ENCODE measurements around the gene TMX3. TPM values are rescaled to one million over a fixed set of nuclear protein-coding genes. Genes with fewer than 3 reads are reported as not detected.

Gene TMX3
- total and polyA plus RNA-seq, 2 donors (not counting 1 experiment from before 2014, with no cell fraction given): 19.0 to 73.5 TPM

DNA sequence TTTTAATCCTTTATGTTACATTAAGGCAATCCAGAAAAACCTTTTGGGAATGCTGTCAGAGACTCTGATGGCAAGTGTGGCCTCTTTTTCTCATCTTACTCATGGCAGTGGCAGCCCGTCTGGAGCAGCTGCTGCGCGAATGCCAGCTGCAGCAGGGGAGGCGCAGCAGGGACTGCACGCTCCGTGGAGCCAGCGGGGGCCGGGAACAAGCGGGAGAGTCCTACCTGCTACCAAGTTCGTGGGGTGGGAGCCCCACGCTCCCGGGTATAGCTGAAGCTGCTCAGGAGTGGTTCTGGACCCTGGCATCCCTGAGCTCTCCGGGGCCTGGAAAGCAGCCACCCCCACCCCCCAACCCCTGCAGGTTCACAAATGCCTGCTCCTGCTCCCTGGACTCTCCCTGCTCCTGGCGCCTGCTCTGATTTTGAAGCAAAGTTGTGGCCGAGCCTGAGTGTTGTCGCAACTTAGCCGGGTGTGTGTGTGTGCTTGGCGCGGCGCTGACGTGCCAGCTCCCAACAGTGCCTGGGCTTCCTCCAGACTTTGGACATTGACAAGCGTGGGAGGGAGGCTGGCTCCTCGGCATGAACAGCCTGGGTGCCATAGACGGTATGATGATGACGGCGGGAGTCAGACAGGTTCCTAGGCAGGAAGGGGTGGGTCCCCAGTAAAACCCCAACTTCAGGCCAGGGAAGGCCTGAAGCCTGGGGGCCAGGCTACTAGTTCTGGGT is 21.7 kb downstream of the TMX3 start:
- no peak overlapping the region for H3K9ac ChIP-seq (ENCODE audit: low read length)
- no peaks in the 10 kb centered on the region for H3K27me3 Mint-ChIP-seq
- no peak overlapping the region for H3K4me2 ChIP-seq (replicated peaks; ENCODE audit: low read depth, low read length, poor library complexity, severe bottlenecking)
- H3K27me3 ChIP-seq (replicated peaks in 1 of 4; ENCODE audit: control extremely low read depth in 1 of 4, control insufficient read depth in 3 of 4, insufficient read depth in 4 of 4, low read length in 3 of 4): no peaks in the 10 kb centered on the region
- H3K27ac ChIP-seq (ENCODE audit: low read length in 2 of 2): no peak overlapping the region
- CTCF ChIA-PET: no interaction called here
- H3K79me2 ChIP-seq (ENCODE audit: control insufficient read depth, insufficient read depth, low read length): no peaks in the 10 kb centered on the region
- no peak overlapping the region for H3K27ac Mint-ChIP-seq
- no peak overlapping the region for H3K4me3 ChIP-seq (ENCODE audit: control extremely low read depth in 1 of 5, extremely low read depth in 1 of 5, insufficient read depth in 1 of 5, low read depth in 2 of 5, low read length in 4 of 5)
- peaks cover 5 to 33% of the 10 kb centered on the region in 2 experiments for H3K36me3 ChIP-seq (replicated peaks in 1 of 2; ENCODE audit: control extremely low read depth in 1 of 2, control insufficient read depth in 1 of 2, extremely low read depth in 1 of 2, insufficient read depth in 2 of 2, low read length in 1 of 2)
- ATAC-seq (ENCODE audit: low read depth): no peak
- no peak for DNase-seq
- 98% methylated on average over 26 of the region's 26 CpGs for WGBS (ENCODE audit: insufficient coverage)
- H4K20me1 ChIP-seq (ENCODE audit: control insufficient read depth, insufficient read depth, low read length, poor library complexity, severe bottlenecking): no peaks in the 10 kb centered on the region
- H2AFZ ChIP-seq (ENCODE audit: insufficient read depth, low read depth, low read length, poor library complexity, severe bottlenecking): no peak overlapping the region
- H3K4me1 ChIP-seq (ENCODE audit: control insufficient read depth in 2 of 2, insufficient read depth in 2 of 2, low read length in 2 of 2): no peaks in the 10 kb centered on the region
- H3K4me1 Mint-ChIP-seq: no peaks in the 10 kb centered on the region
- TF ChIP-seq, protein P1, sequence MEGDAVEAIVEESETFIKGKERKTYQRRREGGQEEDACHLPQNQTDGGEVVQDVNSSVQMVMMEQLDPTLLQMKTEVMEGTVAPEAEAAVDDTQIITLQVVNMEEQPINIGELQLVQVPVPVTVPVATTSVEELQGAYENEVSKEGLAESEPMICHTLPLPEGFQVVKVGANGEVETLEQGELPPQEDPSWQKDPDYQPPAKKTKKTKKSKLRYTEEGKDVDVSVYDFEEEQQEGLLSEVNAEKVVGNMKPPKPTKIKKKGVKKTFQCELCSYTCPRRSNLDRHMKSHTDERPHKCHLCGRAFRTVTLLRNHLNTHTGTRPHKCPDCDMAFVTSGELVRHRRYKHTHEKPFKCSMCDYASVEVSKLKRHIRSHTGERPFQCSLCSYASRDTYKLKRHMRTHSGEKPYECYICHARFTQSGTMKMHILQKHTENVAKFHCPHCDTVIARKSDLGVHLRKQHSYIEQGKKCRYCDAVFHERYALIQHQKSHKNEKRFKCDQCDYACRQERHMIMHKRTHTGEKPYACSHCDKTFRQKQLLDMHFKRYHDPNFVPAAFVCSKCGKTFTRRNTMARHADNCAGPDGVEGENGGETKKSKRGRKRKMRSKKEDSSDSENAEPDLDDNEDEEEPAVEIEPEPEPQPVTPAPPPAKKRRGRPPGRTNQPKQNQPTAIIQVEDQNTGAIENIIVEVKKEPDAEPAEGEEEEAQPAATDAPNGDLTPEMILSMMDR (IDR thresholded peaks at IDR 0.05): no peak
- no peak for TF ChIP-seq EZH2 (IDR thresholded peaks at IDR 0.05; ENCODE audit: borderline replicate concordance, insufficient read depth, low read depth, low read length, poor library complexity, severe bottlenecking)
- no peaks in the 10 kb centered on the region for H3K9me3 ChIP-seq (ENCODE audit: control extremely low read depth in 1 of 3, control insufficient read depth in 2 of 3, insufficient read depth in 1 of 3, low read length in 2 of 3)
- no peak overlapping the region for H3K4me3 Mint-ChIP-seq
- no peaks in the 10 kb centered on the region for H3K9me3 Mint-ChIP-seq (ENCODE audit: insufficient read depth)
- intact Hi-C loops (cut with micrococcal nuclease): no loop called here
- POLR2A ChIA-PET: no interaction called here

DNA sequence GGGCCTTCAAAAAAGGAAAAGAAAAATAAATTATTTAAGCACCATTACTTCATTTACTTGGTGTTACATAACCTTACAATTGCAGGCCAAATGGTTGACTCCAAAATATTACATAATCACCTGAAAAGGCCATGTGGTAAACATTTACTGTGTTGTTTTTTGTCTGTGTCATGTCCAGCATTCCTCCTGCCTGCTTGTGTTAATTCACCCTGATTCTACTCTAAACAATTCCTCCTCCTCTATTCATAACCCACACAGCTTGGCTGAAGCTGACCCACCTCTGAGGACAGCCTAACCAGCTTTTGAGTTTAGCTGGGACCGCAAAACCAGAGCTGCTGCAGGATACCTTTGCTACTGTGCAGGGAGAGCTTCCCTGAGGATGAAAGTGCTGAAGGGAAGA is 35.4 kb downstream of the TMX3 start:
- no CpG with 5 or more reads among the region's 1 CpG for WGBS (ENCODE audit: insufficient coverage)
- Histone ChIP-seq H3K4me2 (replicated peaks; ENCODE audit: low read depth, low read length, poor library complexity, severe bottlenecking) (no peak overlapping the region), H3K27me3 (replicated peaks in 1 of 4; ENCODE audit: control extremely low read depth in 1 of 4, control insufficient read depth in 3 of 4, insufficient read depth in 4 of 4, low read length in 3 of 4) (no peaks in the 10 kb centered on the region), H3K27ac (ENCODE audit: low read length in 2 of 2) (no peak overlapping the region), H3K4me3 (ENCODE audit: control extremely low read depth in 1 of 5, extremely low read depth in 1 of 5, insufficient read depth in 1 of 5, low read depth in 2 of 5, low read length in 4 of 5) (no peak overlapping the region), H3K79me2 (ENCODE audit: control insufficient read depth, insufficient read depth, low read length) (no peaks in the 10 kb centered on the region), H3K36me3 (replicated peaks in 1 of 2; ENCODE audit: control extremely low read depth in 1 of 2, control insufficient read depth in 1 of 2, extremely low read depth in 1 of 2, insufficient read depth in 2 of 2, low read length in 1 of 2) (peaks cover 21 to 63% of the 10 kb centered on the region in 2 experiments), H2AFZ (ENCODE audit: insufficient read depth, low read depth, low read length, poor library complexity, severe bottlenecking) (no peak overlapping the region), H4K20me1 (ENCODE audit: control insufficient read depth, insufficient read depth, low read length, poor library complexity, severe bottlenecking) (no peaks in the 10 kb centered on the region), H3K9me3 (ENCODE audit: control extremely low read depth in 1 of 3, control insufficient read depth in 2 of 3, insufficient read depth in 1 of 3, low read length in 2 of 3) (no peaks in the 10 kb centered on the region), H3K4me1 (ENCODE audit: control insufficient read depth in 2 of 2, insufficient read depth in 2 of 2, low read length in 2 of 2) (no peaks in the 10 kb centered on the region), H3K9ac (ENCODE audit: low read length) (no peak overlapping the region)
- DNase-seq: no peak
- intact Hi-C loops (cut with micrococcal nuclease): no loop called here
- TF ChIP-seq, protein P1 (IDR thresholded peaks at IDR 0.05): no peak
- TF ChIP-seq EZH2 (IDR thresholded peaks at IDR 0.05; ENCODE audit: borderline replicate concordance, insufficient read depth, low read depth, low read length, poor library complexity, severe bottlenecking): no peak
- no peaks in the 10 kb centered on the region for H3K27me3 Mint-ChIP-seq
- no peaks in the 10 kb centered on the region for H3K4me1 Mint-ChIP-seq
- CTCF ChIA-PET: no interaction called here
- H3K4me3 Mint-ChIP-seq: no peak overlapping the region
- H3K9me3 Mint-ChIP-seq (ENCODE audit: insufficient read depth): no peaks in the 10 kb centered on the region
- ATAC-seq (ENCODE audit: low read depth): no peak
- POLR2A ChIA-PET: no interaction called here
- no peak overlapping the region for H3K27ac Mint-ChIP-seq

Measured in B cell (primary cell).